ENCODE measurements around the gene ATG9A.
"Not testable (repeated sequence)": the region's sequence is repeated elsewhere in the genome, so short reads cannot be mapped to it uniquely, and the experiment has no call there.

ATG9A gene

DNA sequence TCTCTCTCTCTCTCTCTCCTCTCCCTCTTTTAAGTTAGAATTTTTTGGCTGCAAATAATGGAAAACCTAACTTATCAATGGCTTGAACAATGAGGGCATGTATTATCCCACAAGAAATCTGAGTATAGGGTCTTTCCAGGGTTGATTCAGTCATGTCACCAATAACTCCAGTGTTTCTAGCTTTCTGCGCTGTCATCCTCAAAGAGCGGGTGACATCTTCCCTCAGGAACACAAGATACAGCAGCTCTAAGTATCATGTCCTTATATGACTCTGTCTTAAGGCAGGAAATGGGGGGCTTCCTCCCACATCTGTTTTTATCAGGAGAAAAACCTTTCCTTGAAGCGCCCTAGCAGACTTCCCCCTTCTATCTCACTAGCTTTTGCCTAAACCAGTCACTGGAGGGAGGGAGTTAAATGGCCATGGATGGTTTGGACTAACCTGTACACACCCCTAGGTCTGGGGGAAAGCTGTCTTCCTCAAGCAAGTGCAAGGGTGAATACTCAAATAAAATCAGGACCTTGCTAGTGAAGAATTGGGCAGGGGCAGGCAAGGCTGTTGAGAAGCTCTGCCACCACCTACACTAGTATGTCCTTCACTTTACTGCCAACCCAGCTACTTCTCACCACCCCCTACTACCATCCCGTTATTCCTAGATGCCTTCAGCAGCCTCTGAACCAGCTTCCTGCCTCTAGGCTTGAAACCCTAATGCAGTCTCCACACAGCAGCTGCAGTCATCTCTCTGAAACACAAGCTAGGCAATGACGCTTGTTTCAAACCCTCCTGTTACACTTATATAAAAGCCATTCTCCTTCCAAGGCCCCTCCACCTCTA is 31.8 kb upstream of the ATG9A start:
- no peak overlapping the region for H2AFZ ChIP-seq
- H3K27ac ChIP-seq = no peak overlapping the region
- no peak overlapping the region for H3K4me3 ChIP-seq (ENCODE audit: low read depth, low read length)
- no peaks in the 10 kb centered on the region for H3K79me2 ChIP-seq
- H3K4me1 ChIP-seq = no peaks in the 10 kb centered on the region
- H3K9me3 ChIP-seq (ENCODE audit: control insufficient read depth, low read length) = no peaks in the 10 kb centered on the region
- no peak overlapping the region for H3K4me2 ChIP-seq (ENCODE audit: low read length)
- no peaks in the 10 kb centered on the region for H3K36me3 ChIP-seq (ENCODE audit: control insufficient read depth, insufficient read depth, low read length)
- H3K27me3 ChIP-seq (ENCODE audit: control insufficient read depth, insufficient read depth, low read length) = no peaks in the 10 kb centered on the region
- no peak for TF ChIP-seq CTCF (IDR thresholded peaks at IDR 0.05)
- no peak overlapping the region for H3K9ac ChIP-seq

GRCh38 chr2:219258942-219259341 is 29.5 kb upstream of the ATG9A start:
- not testable (repeated sequence) for H3K27ac ChIP-seq; H3K4me3 ChIP-seq (ENCODE audit: low read depth, low read length)

DNA sequence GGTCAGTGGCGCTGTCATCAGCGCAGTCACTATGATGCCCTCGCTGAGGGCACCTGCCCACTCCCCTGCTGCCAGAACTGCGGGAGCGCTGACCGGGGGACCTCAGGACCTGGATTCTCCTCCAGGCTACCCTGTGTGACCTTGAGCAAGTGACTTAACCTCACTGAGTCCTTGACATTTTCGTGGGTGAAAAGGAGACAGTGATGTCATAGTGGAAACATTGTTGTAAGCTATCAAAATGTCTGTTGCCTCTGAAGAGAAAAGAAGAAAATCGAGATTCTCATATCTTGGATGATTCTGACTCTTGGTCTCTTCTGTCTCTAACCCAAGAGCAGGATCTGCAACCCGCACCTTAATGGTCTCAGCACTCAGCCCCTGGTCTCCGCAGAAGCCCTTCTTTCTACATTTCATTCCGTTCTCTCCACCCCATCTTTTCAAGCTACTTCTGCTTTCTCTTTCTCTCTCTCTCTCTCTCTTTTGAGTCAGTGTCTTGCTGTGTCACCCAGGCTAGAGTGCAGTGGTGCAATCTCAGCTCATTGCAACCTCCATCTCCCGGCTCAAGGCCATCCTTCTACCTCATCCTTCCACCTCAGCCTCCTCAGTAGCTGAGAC is 25.3 kb upstream of the ATG9A start:
- no peak for TF ChIP-seq CTCF (IDR thresholded peaks at IDR 0.05)

More at GRCh38 chr2:219258942-219259341, 29.5 kb upstream of the ATG9A start:
- peaks cover 11% of the 10 kb centered on the region for H3K4me1 ChIP-seq
- not testable (repeated sequence) for H3K9me3 ChIP-seq (ENCODE audit: control insufficient read depth, low read length); H3K27me3 ChIP-seq (ENCODE audit: control insufficient read depth, insufficient read depth, low read length); H3K79me2 ChIP-seq; H3K4me2 ChIP-seq (ENCODE audit: low read length); H3K9ac ChIP-seq; H2AFZ ChIP-seq; H3K36me3 ChIP-seq (ENCODE audit: control insufficient read depth, insufficient read depth, low read length)

DNA sequence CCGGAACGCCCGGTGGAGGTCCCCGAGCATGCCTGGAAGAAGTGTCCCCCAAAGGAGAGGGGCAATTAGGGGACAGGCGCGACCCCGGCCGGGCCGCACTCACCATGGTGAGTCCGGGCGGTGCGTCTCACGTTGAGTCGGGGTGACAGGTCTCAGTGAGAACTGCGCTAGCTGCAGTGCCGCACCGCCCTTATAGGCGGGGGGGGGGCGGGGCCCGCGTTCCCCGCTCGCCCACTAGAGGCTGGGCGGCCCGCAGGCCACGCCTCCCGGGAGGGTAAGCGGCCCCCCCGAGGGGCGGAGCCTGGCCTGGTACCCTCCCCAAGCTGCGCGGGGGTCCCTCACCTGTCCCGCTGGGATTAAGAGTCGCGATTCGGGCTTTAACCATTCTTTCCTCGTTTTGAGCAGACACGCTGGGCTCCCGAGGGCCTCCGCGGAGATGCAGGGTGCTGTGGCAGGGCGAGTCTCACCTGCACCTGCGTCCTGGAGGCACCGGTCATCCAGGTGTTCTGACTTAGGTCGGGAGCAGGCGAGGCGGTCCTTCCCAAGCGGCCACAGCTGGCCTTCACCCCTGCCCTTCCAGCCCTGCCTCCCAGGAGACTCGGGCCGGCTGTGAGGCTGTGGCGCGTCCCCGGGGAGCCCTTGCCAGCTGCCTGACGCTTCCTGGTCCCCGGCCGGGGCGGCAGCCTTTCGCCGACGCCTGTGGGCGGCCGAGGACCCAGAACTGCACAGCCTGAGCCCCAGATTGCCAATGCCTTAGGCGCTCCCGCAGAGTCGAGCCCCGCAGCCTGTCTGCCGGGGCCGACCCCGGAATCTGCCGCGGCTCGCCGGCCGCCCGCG is 24.5 kb upstream of the ATG9A start, which contains the start of gene TUBA4A:
TUBA4A (minus strand) TSS at position 166 of the 837 bp plus-strand sequence; CDS start at position 106, 60 bp downstream.
- Histone ChIP-seq H3K9ac (peak within 1 kb of the TSS; percentile 8), H3K27me3 (ENCODE audit: control insufficient read depth, insufficient read depth, low read length) (no peaks in the 10 kb centered on the region), H3K27ac (peak within 1 kb of the TSS; percentile 75), H3K4me2 (ENCODE audit: low read length) (peak within 1 kb of the TSS; percentile 97), H3K4me3 (ENCODE audit: low read depth, low read length) (peak within 1 kb of the TSS; percentile 73), H3K79me2 (peaks cover 2% of the 10 kb centered on the region), H3K36me3 (ENCODE audit: control insufficient read depth, insufficient read depth, low read length) (no peaks in the 10 kb centered on the region), H3K4me1 (peaks cover 30% of the 10 kb centered on the region), H3K9me3 (ENCODE audit: control insufficient read depth, low read length) (no peaks in the 10 kb centered on the region), H2AFZ (peak within 1 kb of the TSS; percentile 72)
- peak; percentile 6 for TF ChIP-seq CTCF (IDR thresholded peaks at IDR 0.05)

More for the DNA sequence above, 25.3 kb upstream of the ATG9A start:
- Histone ChIP-seq H3K9me3 (ENCODE audit: control insufficient read depth, low read length) (no peaks in the 10 kb centered on the region), H3K9ac (no peak overlapping the region), H3K4me3 (ENCODE audit: low read depth, low read length) (peak overlapping the region; percentile 73), H3K4me1 (peaks cover 29% of the 10 kb centered on the region), H2AFZ (peak overlapping the region; percentile 72), H3K36me3 (ENCODE audit: control insufficient read depth, insufficient read depth, low read length) (no peaks in the 10 kb centered on the region), H3K4me2 (ENCODE audit: low read length) (peak overlapping the region; percentile 97), H3K27me3 (ENCODE audit: control insufficient read depth, insufficient read depth, low read length) (no peaks in the 10 kb centered on the region), H3K27ac (peak overlapping the region; percentile 75), H3K79me2 (peaks cover 2% of the 10 kb centered on the region)
